ENCODE results near the gene SCFD1.

DNA sequence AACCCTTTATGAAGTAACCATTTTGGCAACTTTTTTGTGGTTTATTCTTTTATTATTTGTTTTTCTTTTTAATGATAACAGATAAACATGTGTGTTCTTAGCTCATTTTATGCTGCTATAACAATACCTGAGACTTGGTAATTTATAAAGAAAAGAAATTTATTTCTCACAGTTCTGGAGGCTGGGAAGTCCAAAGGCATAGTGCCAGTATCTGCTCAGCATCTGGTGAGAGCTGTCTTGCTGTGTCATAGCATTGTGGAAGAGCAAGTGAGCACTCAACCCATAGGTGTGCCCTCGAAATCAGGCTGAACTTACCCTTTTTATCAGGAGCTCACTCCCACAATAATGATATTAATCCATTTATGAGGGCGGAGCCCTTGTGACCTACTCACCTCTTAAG lies 8.0 kb upstream of the SCFD1 start:
- TF ChIP-seq FOXA1 (IDR thresholded peaks at IDR 0.05) (no peak), TARDBP (IDR thresholded peaks at IDR 0.05) (no peak), ELF4 (IDR thresholded peaks at IDR 0.05) (no peak), SUZ12 (IDR thresholded peaks at IDR 0.05) (no peak), ARNT (IDR thresholded peaks at IDR 0.05) (no peak), LEF1 (IDR thresholded peaks at IDR 0.05; ENCODE audit: borderline replicate concordance) (no peak), SP1 (IDR thresholded peaks at IDR 0.05) (no peak), BHLHE40 (IDR thresholded peaks at IDR 0.05; ENCODE audit: borderline replicate concordance) (no peak), L3MBTL2 (conservative IDR thresholded peaks at IDR 0.05) (no peak), CTBP1 (IDR thresholded peaks at IDR 0.05; ENCODE audit: borderline replicate concordance) (no peak), FOXK2 (IDR thresholded peaks at IDR 0.05) (no peak), FOXM1 (IDR thresholded peaks at IDR 0.05; ENCODE audit: borderline replicate concordance) (no peak), ZNF384 (IDR thresholded peaks at IDR 0.05) (no peak)
- TF ChIP-seq, protein P1, sequence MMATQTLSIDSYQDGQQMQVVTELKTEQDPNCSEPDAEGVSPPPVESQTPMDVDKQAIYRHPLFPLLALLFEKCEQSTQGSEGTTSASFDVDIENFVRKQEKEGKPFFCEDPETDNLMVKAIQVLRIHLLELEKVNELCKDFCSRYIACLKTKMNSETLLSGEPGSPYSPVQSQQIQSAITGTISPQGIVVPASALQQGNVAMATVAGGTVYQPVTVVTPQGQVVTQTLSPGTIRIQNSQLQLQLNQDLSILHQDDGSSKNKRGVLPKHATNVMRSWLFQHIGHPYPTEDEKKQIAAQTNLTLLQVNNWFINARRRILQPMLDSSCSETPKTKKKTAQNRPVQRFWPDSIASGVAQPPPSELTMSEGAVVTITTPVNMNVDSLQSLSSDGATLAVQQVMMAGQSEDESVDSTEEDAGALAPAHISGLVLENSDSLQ (IDR thresholded peaks at IDR 0.05), result no peak
